Ureter (tissue), 1 donor: ENCODE data around the gene ZNF236. TPM values are rescaled to one million over a fixed set of nuclear protein-coding genes. Genes with fewer than 3 reads are reported as not detected.

Source experiments
- DNase-seq: peaks from one replicate; pipeline ENCODE4 v3.0.0-alpha.2; 2020; ENCODE audit warnings: low spot score
- total RNA-seq: library from RNA; stranded (reverse); gene quantifications from one replicate; pipeline ENCODE4 v1.2.4, GENCODE V29; 2023
- donor health status: DM: yes; HTN: yes; CAD: no.

ZNF236 gene
- total RNA-seq, 1 donor from 2014 or later = 30.0 TPM

GRCh38 chr18:76972846-76973519 is 150.6 kb downstream of the ZNF236 start:
- DNase-seq = no peak

GRCh38 chr18:76973520-76974266 is 151.3 kb downstream of the ZNF236 start:
- no peak for DNase-seq

GRCh38 chr18:76974386-76974785 is 152.0 kb downstream of the ZNF236 start:
- DNase-seq = no peak

GRCh38 chr18:76975577-76976110 is 153.3 kb downstream of the ZNF236 start:
- peak; percentile 32 for DNase-seq

- peak; percentile 31 for DNase-seq
Observed at GRCh38 chr18:76977108-76977621, 154.8 kb downstream of the ZNF236 start.

GRCh38 chr18:76977684-76978232 is 155.4 kb downstream of the ZNF236 start:
- peak; percentile 23 for DNase-seq

- DNase-seq = no peak
Observed at GRCh38 chr18:76978616-76979015, 156.3 kb downstream of the ZNF236 start.

GRCh38 chr18:76979111-76979751 is 156.9 kb downstream of the ZNF236 start:
- peak; percentile 12 for DNase-seq

- no peak for DNase-seq
Observed at GRCh38 chr18:76979906-76980305, 157.5 kb downstream of the ZNF236 start.

- peak; percentile 29 for DNase-seq
Observed at GRCh38 chr18:76980663-76981395, 158.5 kb downstream of the ZNF236 start.

GRCh38 chr18:76981396-76981968 is 159.1 kb downstream of the ZNF236 start:
- DNase-seq = peak; percentile 36

GRCh38 chr18:76982038-76982437 is 159.7 kb downstream of the ZNF236 start:
- peak; percentile 28 for DNase-seq

- peak; percentile 86 for DNase-seq
Observed at GRCh38 chr18:76982841-76983583, 160.7 kb downstream of the ZNF236 start.

- DNase-seq = peak; percentile 35
Observed at GRCh38 chr18:76983613-76984051, 161.3 kb downstream of the ZNF236 start.

GRCh38 chr18:76984193-76985155 is 162.1 kb downstream of the ZNF236 start:
- peak; percentile 32 for DNase-seq

- DNase-seq = peak; percentile 34
Observed at GRCh38 chr18:76985156-76985950, 163.0 kb downstream of the ZNF236 start.

- DNase-seq = no peak
Observed at GRCh38 chr18:76985951-76986236, 163.5 kb downstream of the ZNF236 start.

- DNase-seq = peak; percentile 34
Observed at GRCh38 chr18:76986406-76986805, 164.0 kb downstream of the ZNF236 start.
